Upper lobe of right lung (tissue), 1 donor: Measurements from ENCODE around the gene CACNA1B. TPM values are rescaled to one million over a fixed set of nuclear protein-coding genes. Genes with fewer than 3 reads are reported as not detected.

ENCODE experiments used
- ATAC-seq: fragments of 200-7000 bp; cut with Tn5 transposase; one replicate; pipeline ENCODE4 v1.9.1; 2020; ENCODE audit warnings: mild to moderate bottlenecking, moderate library complexity
- DNase-seq: peaks from one replicate; pipeline ENCODE4 v3.0.0-alpha.2; 2020
- H3K27ac ChIP-seq: fragments of 200-600 bp; one replicate; pipeline ENCODE4 v1.8.0; 2022
- H3K27me3 ChIP-seq: fragments of 200-600 bp; one replicate; pipeline ENCODE4 v1.8.0; 2022; ENCODE audit warnings: mild to moderate bottlenecking
- H3K36me3 ChIP-seq: fragments of 200-600 bp; one replicate; pipeline ENCODE4 v1.8.0; 2022
- H3K4me1 ChIP-seq: fragments of 200-600 bp; one replicate; pipeline ENCODE4 v1.8.0; 2022
- H3K4me3 ChIP-seq: fragments of 200-600 bp; one replicate; pipeline ENCODE4 v1.8.0; 2022; ENCODE audit warnings: mild to moderate bottlenecking
- H3K9me3 ChIP-seq: fragments of 200-600 bp; one replicate; pipeline ENCODE4 v1.8.0; 2022
- intact Hi-C: fragments of 100-400 bp; cut with DNase I; formaldehyde crosslinking; loops from one replicate; pipeline ENCODE4 v1.11.0; 2022
- total RNA-seq: library from RNA; stranded (reverse); fragmentation: NEBNext Ultra II Directional; extraction: Animal tissue kit (Norgen Biotek cat#: 25700); gene quantifications from one replicate; pipeline ENCODE4 v1.2.1, GENCODE V29; 2021
- TF ChIP-seq, protein P1 (sequence below): fragments of 200-600 bp; IDR thresholded peaks from one replicate; pipeline ENCODE4 v1.8.0; 2022; ENCODE audit warnings: antibody characterized with exemption
- donor health status: DM: no; HTN: yes; CAD: no; lungs with severe emphysema.

The CACNA1B gene
- total RNA-seq, 1 donor from 2014 or later: 0.29 TPM

DNA sequence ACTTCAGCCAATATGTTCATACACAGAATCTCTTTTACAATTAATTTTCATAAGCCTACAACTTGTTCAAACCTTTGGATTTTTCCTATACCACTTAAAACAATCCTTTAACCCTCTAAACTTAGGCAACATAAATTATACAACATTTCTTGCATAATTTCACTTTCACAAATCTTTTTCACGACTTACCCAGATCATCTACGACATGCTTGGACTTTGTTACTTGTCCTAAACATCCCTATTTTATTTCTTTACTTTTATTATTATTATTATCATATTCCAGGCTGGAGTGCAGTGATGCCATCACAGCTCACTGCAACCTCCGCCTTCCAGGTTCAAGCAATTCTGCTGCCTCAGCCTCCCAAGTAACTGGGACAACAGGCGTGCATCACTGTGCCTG is 68.0 kb downstream of the CACNA1B start:
- ATAC-seq: no peak
- no peak for DNase-seq
- H3K9me3 ChIP-seq: no peaks in the 10 kb centered on the region
- intact Hi-C loops: no loop called here
- H3K27me3 ChIP-seq: no peaks in the 10 kb centered on the region
- H3K4me3 ChIP-seq: no peak overlapping the region
- no peaks in the 10 kb centered on the region for H3K4me1 ChIP-seq
- H3K27ac ChIP-seq: no peak overlapping the region
- H3K36me3 ChIP-seq: no peaks in the 10 kb centered on the region
- TF ChIP-seq, protein P1, sequence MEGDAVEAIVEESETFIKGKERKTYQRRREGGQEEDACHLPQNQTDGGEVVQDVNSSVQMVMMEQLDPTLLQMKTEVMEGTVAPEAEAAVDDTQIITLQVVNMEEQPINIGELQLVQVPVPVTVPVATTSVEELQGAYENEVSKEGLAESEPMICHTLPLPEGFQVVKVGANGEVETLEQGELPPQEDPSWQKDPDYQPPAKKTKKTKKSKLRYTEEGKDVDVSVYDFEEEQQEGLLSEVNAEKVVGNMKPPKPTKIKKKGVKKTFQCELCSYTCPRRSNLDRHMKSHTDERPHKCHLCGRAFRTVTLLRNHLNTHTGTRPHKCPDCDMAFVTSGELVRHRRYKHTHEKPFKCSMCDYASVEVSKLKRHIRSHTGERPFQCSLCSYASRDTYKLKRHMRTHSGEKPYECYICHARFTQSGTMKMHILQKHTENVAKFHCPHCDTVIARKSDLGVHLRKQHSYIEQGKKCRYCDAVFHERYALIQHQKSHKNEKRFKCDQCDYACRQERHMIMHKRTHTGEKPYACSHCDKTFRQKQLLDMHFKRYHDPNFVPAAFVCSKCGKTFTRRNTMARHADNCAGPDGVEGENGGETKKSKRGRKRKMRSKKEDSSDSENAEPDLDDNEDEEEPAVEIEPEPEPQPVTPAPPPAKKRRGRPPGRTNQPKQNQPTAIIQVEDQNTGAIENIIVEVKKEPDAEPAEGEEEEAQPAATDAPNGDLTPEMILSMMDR: no peak

DNA sequence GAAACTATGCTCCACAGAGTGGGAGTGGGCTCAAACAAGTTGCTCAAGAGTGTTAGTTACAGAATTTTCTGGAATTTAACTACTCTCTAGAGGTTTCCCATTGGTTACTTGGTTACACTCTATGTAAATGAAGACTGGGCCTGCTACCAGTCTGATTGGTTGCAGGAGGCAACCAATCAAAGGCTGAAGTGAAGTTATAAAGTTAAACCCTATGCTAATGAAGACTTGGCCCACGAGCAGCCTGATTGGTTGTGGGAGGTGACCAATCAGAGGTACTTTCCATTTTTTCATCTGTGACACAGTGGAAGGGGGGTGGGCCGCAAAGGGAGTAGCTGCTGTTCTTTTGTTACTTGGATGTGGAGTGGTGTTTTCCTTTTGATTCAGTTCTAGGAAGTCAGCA is 69.4 kb downstream of the CACNA1B start:
- TF ChIP-seq, protein P1: no peak
- no peak overlapping the region for H3K4me3 ChIP-seq
- H3K27me3 ChIP-seq: no peaks in the 10 kb centered on the region
- intact Hi-C loops: no loop called here
- no peaks in the 10 kb centered on the region for H3K4me1 ChIP-seq
- H3K36me3 ChIP-seq: no peaks in the 10 kb centered on the region
- no peak overlapping the region for H3K27ac ChIP-seq
- no peaks in the 10 kb centered on the region for H3K9me3 ChIP-seq
- DNase-seq (no peak), ATAC-seq (no peak)

DNA sequence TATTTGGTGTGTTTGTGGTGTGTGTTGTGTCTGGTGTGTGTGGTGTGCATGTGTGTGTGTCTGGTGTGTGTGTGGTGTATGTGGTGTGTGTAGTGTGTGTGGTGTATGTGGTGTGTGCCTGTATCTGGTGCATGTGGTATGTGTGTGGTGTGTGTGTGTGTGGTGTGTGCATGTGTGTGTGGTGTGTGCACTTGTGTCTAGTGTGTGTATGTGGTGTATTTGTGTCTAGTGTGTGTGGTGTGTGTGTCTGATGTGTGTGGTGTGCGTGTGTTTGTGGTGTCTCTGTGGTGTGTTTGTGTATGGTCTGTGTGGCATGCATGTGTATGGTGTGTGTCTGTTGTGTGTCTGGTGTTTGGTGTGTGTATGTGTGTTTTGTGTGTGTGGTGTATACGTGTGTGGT is 71.1 kb downstream of the CACNA1B start:
- H3K4me1 ChIP-seq: no peaks in the 10 kb centered on the region
- ATAC-seq (no peak), DNase-seq (no peak)
- TF ChIP-seq, protein P1: no peak
- no peak overlapping the region for H3K27ac ChIP-seq
- H3K9me3 ChIP-seq: no peaks in the 10 kb centered on the region
- no peaks in the 10 kb centered on the region for H3K36me3 ChIP-seq
- intact Hi-C loops: no loop called here
- no peak overlapping the region for H3K4me3 ChIP-seq
- H3K27me3 ChIP-seq: no peaks in the 10 kb centered on the region

DNA sequence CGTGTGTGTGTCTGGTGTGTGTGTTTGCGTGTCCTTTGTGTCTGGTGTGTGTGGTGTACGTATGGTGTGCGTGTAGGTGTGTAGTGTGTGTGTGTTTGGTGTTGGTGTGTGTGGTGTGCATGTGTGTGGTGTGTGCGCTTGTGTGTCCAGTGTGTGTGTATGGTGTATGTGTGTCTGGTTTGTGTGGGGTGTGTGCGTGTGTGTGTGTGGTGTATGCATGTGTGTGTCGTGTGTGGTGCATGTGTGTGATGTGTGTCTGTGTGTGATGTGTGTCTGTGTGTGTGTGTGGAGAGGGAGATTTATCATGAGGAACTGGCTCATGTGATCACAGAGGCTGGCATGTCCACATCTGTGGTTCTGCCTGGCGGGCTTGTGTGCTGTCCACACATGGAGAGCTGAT is 71.7 kb downstream of the CACNA1B start:
- Histone ChIP-seq H3K9me3 (no peaks in the 10 kb centered on the region), H3K4me3 (no peak overlapping the region), H3K36me3 (no peaks in the 10 kb centered on the region), H3K4me1 (no peaks in the 10 kb centered on the region), H3K27ac (no peak overlapping the region), H3K27me3 (no peaks in the 10 kb centered on the region)
- TF ChIP-seq, protein P1: no peak
- intact Hi-C loops: no loop called here
- ATAC-seq (no peak), DNase-seq (no peak)

DNA sequence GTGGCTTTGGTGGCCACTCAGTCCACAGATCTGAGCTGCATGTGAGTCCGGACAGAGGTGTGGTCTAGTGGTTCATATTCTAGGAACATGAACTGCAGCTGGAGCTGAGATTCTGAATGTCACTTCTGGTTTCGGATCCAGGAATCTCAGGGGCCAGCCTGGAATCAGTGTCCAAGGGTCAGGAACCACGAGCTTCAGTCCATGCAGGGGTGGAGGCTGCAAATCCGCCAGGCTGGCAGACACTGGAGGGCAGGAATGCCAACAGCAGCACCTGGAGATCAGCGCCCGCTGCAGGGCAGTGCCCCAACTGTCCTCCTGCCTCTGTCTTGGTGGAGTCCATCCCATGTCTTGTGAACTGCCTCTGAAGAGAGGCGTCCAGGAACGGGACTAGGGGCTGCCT is 73.5 kb downstream of the CACNA1B start:
- intact Hi-C loops: no loop called here
- H3K36me3 ChIP-seq: no peaks in the 10 kb centered on the region
- no peaks in the 10 kb centered on the region for H3K4me1 ChIP-seq
- no peak overlapping the region for H3K27ac ChIP-seq
- H3K9me3 ChIP-seq: no peaks in the 10 kb centered on the region
- TF ChIP-seq, protein P1: no peak
- ATAC-seq (no peak), DNase-seq (no peak)
- no peak overlapping the region for H3K4me3 ChIP-seq
- no peaks in the 10 kb centered on the region for H3K27me3 ChIP-seq
